Muscle of arm (tissue), 12 donors: Measurements from ENCODE around the gene RXFP4. TPM values are rescaled to one million over a fixed set of nuclear protein-coding genes. Genes with fewer than 3 reads are reported as not detected.
A peak's percentile ranks its signal among the peaks of the same experiment; 100 is the strongest.
"Not testable (repeated sequence)": the region's sequence is repeated elsewhere in the genome, so short reads cannot be mapped to it uniquely, and the experiment has no call there.

Experiments used
- DNase-seq: peaks from one replicate; pipeline ENCODE4 v3.0.0-alpha.2; 2013
- polyA plus RNA-seq, 12 donors: library from polyadenylated mRNA; unstranded; fragments of 120-200 nt; gene quantifications; one replicate each; pipeline ENCODE4 v1.2.1, GENCODE V29; 2013; ENCODE audit not compliant: insufficient read length in 12 of 12

The RXFP4 gene
- polyA plus RNA-seq, 12 donors: 0.12 to 0.62 (median 0.20) TPM; not detected in 5

- DNase-seq: peak; percentile 56
Measured at GRCh38 chr1:155977690-155978324, 36.4 kb downstream of the RXFP4 start.

DNA sequence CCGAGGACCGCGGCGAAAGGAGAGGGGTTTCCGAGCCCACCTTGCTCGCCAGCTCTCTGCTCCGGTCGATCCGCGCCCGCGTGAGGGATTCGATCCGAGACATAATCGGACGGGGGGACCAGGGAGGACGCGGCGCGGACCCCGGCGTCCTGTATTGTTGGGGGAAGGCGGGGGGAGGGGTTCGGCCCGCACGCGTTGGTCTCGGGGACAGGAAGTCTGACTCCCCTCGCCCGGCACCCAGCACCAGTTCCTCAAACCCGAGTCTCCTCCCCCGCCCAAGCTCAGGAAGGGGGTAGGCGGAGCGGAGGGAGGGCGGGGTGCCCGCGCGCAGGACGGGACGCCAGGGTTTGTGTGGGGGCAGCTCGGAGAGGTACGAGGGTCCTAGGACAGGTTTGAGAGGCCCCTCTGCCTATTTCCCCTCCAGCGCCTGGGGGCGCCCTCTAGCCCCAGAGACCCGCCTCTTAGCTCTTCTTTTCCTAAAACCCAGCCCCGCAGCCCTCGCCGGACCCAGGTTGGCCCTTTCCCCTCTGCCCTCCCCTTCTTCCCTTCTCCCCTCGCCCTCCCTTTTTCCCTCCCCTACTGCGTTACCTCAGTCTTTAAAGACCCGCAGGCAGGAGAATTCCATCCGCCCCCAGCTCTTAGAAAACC, 37.0 kb downstream of the RXFP4 start, which contains the start of gene ARHGEF2:
ARHGEF2 (minus strand) TSS at position 223 of the 648 bp plus-strand sequence; CDS start at position 103, 120 bp downstream.
- peak; percentile 79 for DNase-seq

- DNase-seq: no peak
Measured at GRCh38 chr1:155978973-155979429, 37.6 kb downstream of the RXFP4 start.

DNA sequence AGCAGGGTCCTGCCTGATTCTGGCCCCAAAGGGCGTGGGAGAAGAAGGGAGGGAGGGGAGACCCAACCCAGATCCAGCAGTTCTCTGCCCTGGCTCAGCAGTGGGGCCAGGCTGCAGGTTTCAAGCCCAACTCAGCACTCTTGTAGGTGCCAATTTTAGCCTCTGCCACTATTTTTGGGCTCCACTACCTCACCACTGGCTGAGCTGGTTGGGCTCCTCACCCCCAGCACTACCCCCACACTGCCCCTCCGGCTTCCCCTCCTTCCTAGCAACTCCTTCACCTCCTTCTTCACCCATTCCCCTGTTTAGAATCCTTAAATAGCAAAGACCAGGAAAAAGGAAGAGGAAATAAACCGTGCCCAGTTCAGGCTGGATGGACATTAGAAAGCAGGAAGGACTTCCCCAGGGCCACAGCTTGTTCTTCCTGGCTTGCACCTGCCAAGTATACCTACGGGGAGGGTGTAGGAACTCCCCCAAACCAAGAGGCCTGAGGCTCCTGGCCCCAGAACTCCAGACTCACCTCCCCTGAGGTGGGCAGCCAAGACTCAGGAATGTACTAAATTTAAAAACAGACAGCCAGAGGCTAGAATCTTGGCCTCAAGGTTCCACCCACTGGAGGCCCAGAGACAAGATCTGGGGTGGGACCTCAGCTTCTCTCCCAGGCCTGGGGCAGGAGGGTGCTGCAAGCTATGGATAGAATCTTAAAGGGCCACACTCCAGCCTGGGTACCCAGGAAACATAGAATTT, 38.3 kb downstream of the RXFP4 start:
- DNase-seq: peak; percentile 31

GRCh38 chr1:155981266-155982088, 40.0 kb downstream of the RXFP4 start:
- no peak for DNase-seq

DNA sequence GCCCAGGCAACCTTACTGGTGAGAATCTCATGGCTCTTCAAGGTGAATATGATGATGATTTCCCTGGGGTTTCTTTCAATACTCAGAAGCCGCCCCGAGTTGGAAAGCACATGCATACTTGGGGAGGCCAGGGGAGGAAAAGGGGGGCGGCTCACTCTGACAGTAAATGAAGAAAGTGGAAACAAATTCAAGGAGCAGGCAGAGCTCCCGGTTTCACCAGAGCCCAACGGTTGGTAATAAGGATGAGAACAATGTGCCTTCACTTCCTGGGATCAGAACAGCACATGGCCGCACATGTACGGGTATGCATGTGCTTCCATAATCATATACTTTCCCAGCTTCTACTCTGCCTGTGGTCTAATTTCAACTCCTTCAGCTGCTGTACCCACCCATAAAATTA, 40.7 kb downstream of the RXFP4 start:
- no peak for DNase-seq

DNA sequence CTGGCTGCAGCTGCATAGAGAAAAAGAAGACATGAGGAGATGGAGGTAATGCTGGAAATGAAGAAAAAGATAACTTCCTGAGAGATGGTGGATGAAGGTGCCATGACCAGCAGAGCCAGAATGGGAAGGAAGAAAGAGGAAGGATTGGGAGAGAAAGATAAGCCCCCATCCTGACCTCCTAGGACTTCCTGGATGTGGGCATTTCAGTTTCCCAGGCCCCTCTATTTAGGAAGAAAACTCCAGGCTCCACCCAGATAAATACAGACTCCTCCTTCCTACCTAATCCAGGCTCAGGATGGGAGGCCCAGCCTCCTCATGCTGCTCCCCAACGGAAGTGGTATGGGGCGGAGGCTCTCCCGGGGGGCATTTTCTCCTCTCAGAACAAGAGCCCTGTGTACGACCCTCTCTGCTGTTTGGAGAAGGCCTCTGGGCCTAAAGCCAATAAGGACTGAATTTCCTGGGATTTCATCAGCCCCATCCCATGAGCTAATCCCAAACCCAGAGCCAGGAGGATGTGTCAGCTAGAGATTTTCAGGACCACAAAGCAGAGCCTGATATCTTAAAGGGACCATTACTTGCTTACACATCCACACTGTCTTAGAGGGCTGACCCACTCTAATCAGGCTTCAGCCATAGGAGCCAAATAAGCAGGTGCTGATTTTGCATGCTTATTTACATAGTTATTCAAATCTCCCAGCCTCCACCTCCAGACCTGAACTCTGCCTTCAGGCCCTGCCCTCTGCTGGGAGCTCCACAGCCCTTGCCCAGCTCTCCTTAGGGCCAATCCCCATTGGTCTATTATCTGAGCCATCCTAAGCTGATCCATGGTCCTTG, 42.0 kb downstream of the RXFP4 start:
- peak; percentile 90 for DNase-seq

DNA sequence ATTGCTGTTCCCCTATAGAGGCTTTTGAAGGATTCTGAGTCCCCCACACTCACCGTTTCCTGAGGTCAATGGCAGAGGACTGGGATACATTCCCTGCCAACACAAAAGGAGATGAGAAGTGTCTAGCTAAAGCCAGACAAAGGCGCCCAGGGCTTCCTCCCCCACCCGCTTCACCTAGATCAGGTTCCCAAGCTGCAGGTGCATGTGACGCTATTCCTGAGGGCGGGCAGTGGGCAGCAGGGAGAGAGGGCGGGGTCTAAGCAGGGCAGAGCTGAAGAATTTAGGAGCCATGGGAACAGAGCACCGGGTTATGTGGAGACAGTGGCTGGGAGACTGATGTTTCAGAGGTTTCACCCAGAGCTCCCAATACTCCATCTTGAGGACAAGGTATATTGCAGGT, 42.9 kb downstream of the RXFP4 start:
- DNase-seq: no peak

- not testable (repeated sequence) for DNase-seq
Measured at GRCh38 chr1:155984903-155985645, 43.6 kb downstream of the RXFP4 start.

GRCh38 chr1:155989242-155990004, 48.0 kb downstream of the RXFP4 start:
- peak; percentile 82 for DNase-seq

- no peak for DNase-seq
Measured at GRCh38 chr1:155990005-155990739, 48.7 kb downstream of the RXFP4 start.

Other genes starting within 250 kb of the RXFP4 start
- 10 to 100 TPM in 11 of 12 donors, not detected in 1; 25.0 to 47.3 (median 33.2) TPM for gene GON4L, start 84.4 kb upstream of the RXFP4 start, polyA plus RNA-seq
- 100 to 1,000 TPM in 1 of 12 donors, 10 to 100 TPM in 11; 13.6 to 133 (median 16.9) TPM for gene SYT11, start 82.1 kb upstream of the RXFP4 start, polyA plus RNA-seq
- 10 to 100 TPM in 11 of 12 donors, not detected in 1; 17.7 to 33.4 (median 28.7) TPM for gene RIT1, start 30.3 kb upstream of the RXFP4 start, polyA plus RNA-seq
- 10 to 100 TPM in 11 of 12 donors, not detected in 1; 25.3 to 71.3 (median 37.7) TPM for gene KHDC4, start 7.2 kb upstream of the RXFP4 start, polyA plus RNA-seq
- 100 to 1,000 TPM; 119 to 396 (median 157) TPM for gene ARHGEF2, start 36.9 kb downstream of the RXFP4 start, polyA plus RNA-seq
- gene SSR2, start 79.3 kb downstream of the RXFP4 start, polyA plus RNA-seq: 100 to 1,000 TPM in 11 of 12 donors, not detected in 1; 209 to 317 (median 230) TPM
- gene UBQLN4, start 112.2 kb downstream of the RXFP4 start, polyA plus RNA-seq: 10 to 100 TPM in 11 of 12 donors, not detected in 1; 40.2 to 55.3 (median 47.1) TPM
- 10 to 100 TPM in 11 of 12 donors, not detected in 1; 33.6 to 81.4 (median 36.4) TPM for gene LAMTOR2, start 113.1 kb downstream of the RXFP4 start, polyA plus RNA-seq
- gene RAB25, start 119.5 kb downstream of the RXFP4 start, polyA plus RNA-seq: 10 to 100 TPM in 3 of 12 donors, 1 to 10 TPM in 1, under 1 TPM in 7, not detected in 1; 0.18 to 39.5 (median 0.65) TPM
- 100 to 1,000 TPM in 1 of 12 donors, 10 to 100 TPM in 11; 17.0 to 113 (median 23.9) TPM for gene MEX3A, start 140.8 kb downstream of the RXFP4 start, polyA plus RNA-seq
- 100 to 1,000 TPM; 240 to 804 (median 293) TPM for gene LMNA, start 173.1 kb downstream of the RXFP4 start, polyA plus RNA-seq
- gene SEMA4A, start 211.9 kb downstream of the RXFP4 start, polyA plus RNA-seq: 10 to 100 TPM in 2 of 12 donors, 1 to 10 TPM in 9, not detected in 1; 2.2 to 16.5 (median 3.4) TPM